SK-N-SH (cell line): ENCODE measurements around the gene LGI4. TPM values are rescaled to one million over a fixed set of nuclear protein-coding genes. Genes with fewer than 3 reads are reported as not detected.
A peak's percentile ranks its signal among the peaks of the same experiment; 100 is the strongest.

Source experiments
- CTCF ChIA-PET: fragments of 300-600, 350-600 bp; formaldehyde crosslinking; extraction: SDS; loops from one replicate; lab custom pipeline; 2021; lab: Yijun Ruan, JAX
- POLR2A ChIA-PET: fragments of 350-600 bp; sonication (Branson Sonifier 250); formaldehyde crosslinking; extraction: SDS; loops from one replicate; lab custom pipeline; 2020; ENCODE audit warnings: antibody characterized with exemption, inconsistent platforms; lab: Yijun Ruan, JAX
- DNase-seq: peaks from one replicate; pipeline ENCODE4 v3.0.0; 2012
- H2AFZ ChIP-seq: fragments of 200-600 bp; sonication (generic); 2 replicates; pipeline ENCODE4 v1.8.1; 2016; ENCODE audit warnings: antibody characterized with exemption, mild to moderate bottlenecking, low read depth
- H3F3A ChIP-seq: fragments of 200-600 bp; sonication (generic); replicated peaks from 2 replicates; pipeline ENCODE3; 2016; ENCODE audit warnings: antibody characterized with exemption, mild to moderate bottlenecking; ENCODE audit not compliant: insufficient read depth
- H3K27ac ChIP-seq, 2 experiments: fragments of 200-500 bp in 1 of 2; fragments of 200-600 bp in 1 of 2; sonication (Bioruptor generic) in 1 of 2; sonication (generic), shearing (Covaris generic) in 1 of 2; 2 replicates each; pipeline versions ENCODE4 v1.5.1 to v1.6.1; 2014 to 2016; ENCODE audit warnings: low read depth in 2 of 2, inconsistent platforms in 1 of 2, low read length in 1 of 2, mild to moderate bottlenecking in 1 of 2, mixed read lengths in 1 of 2
- H3K27me3 ChIP-seq: fragments of 200-600 bp; sonication (generic), shearing (Covaris generic); 2 replicates; pipeline ENCODE4 v1.6.1; 2016; ENCODE audit warnings: mixed run types; ENCODE audit not compliant: insufficient read depth
- H3K36me3 ChIP-seq, 2 experiments: fragments of 200-500 bp in 1 of 2; fragments of 200-600 bp in 1 of 2; sonication (Bioruptor generic) in 1 of 2; sonication (generic) in 1 of 2; replicated peaks in 1 of 2; 2 replicates each; pipeline versions ENCODE3 to v1.5.1; 2014 to 2016; ENCODE audit warnings: low read length in 1 of 2, mild to moderate bottlenecking in 1 of 2; ENCODE audit not compliant: insufficient read depth in 2 of 2, control insufficient read depth in 1 of 2
- H3K4me1 ChIP-seq, 2 experiments: fragments of 200-500 bp in 1 of 2; fragments of 200-600 bp in 1 of 2; sonication (Bioruptor generic) in 1 of 2; sonication (generic), shearing (Covaris generic) in 1 of 2; 2 replicates each; pipeline versions ENCODE4 v1.5.1 to v1.6.1; 2014 to 2016; ENCODE audit warnings: low read depth in 1 of 2, low read length in 1 of 2, mixed run types in 1 of 2; ENCODE audit not compliant: insufficient read depth in 2 of 2, control insufficient read depth in 1 of 2
- H3K4me2 ChIP-seq: fragments of 200-600 bp; sonication (generic), shearing (Covaris generic); 2 replicates; pipeline ENCODE4 v1.6.1; 2017; ENCODE audit warnings: mixed run types
- H3K4me3 ChIP-seq, 2 experiments: fragments of 200-500 bp in 1 of 2; fragments of 200-600 bp in 1 of 2; sonication (Bioruptor generic) in 1 of 2; sonication (generic), shearing (Covaris generic) in 1 of 2; 2 replicates each; pipeline versions ENCODE4 v1.5.1 to v1.8.1; 2014 to 2016; ENCODE audit warnings: low read depth in 2 of 2, inconsistent platforms in 1 of 2, low read length in 1 of 2, mild to moderate bottlenecking in 1 of 2, mixed read lengths in 1 of 2, moderate library complexity in 1 of 2
- H3K79me2 ChIP-seq: fragments of 200-600 bp; sonication (generic); 2 replicates; pipeline ENCODE4 v1.8.1; 2017; ENCODE audit warnings: mild to moderate bottlenecking; ENCODE audit not compliant: insufficient read depth
- H3K9ac ChIP-seq: fragments of 200-600 bp; sonication (generic); 2 replicates; pipeline ENCODE4 v1.6.1; 2017; ENCODE audit warnings: mixed run types
- H3K9me2 ChIP-seq: fragments of 200-600 bp; sonication (generic); 2 replicates; pipeline ENCODE4 v1.6.1; 2017; ENCODE audit warnings: mixed run types
- H3K9me3 ChIP-seq: fragments of 200-600 bp; sonication (generic); 2 replicates; pipeline ENCODE4 v1.6.1; 2017; ENCODE audit warnings: mixed run types, mild to moderate bottlenecking, moderate library complexity
- H4K20me1 ChIP-seq: fragments of 200-600 bp; sonication (generic); 2 replicates; pipeline ENCODE4 v1.6.1; 2017; ENCODE audit warnings: mild to moderate bottlenecking, mixed run types; ENCODE audit not compliant: insufficient read depth
- CHD2 ChIP-seq: fragments of 150-350 bp; IDR thresholded peaks from 2 replicates; pipeline ENCODE4 v1.6.1; 2018; ENCODE audit warnings: low read length; ENCODE audit not compliant: partially characterized antibody
- ELF1 ChIP-seq: IDR thresholded peaks from 2 replicates; pipeline ENCODE4 v1.4.0; 2012
- EZH2phosphoT487 ChIP-seq: fragments of 200-600 bp; sonication (generic); IDR thresholded peaks from 2 replicates; pipeline ENCODE4 v1.6.1; 2017; ENCODE audit warnings: low read depth, mixed run types, mild to moderate bottlenecking, antibody characterized with exemption, moderate library complexity, borderline replicate concordance
- GATA2 ChIP-seq: sonication (generic); formaldehyde crosslinking; IDR thresholded peaks from 2 replicates; pipeline ENCODE4 v1.5.0; 2020; ENCODE audit warnings: mild to moderate bottlenecking, missing genetic modification reagents
- NFIC ChIP-seq: IDR thresholded peaks from 2 replicates; pipeline ENCODE4 v1.4.0; 2012; ENCODE audit warnings: borderline replicate concordance
- PBX3 ChIP-seq: IDR thresholded peaks from 2 replicates; pipeline ENCODE4; 2012
- RAD21 ChIP-seq: IDR thresholded peaks from 2 replicates; pipeline ENCODE4 v1.6.1; 2012; ENCODE audit warnings: mild to moderate bottlenecking, low read length
- RXRA ChIP-seq: IDR thresholded peaks from 2 replicates; pipeline ENCODE4 v1.4.0; 2012; ENCODE audit warnings: low read depth, mild to moderate bottlenecking, borderline replicate concordance
- USF1 ChIP-seq: IDR thresholded peaks from 2 replicates; pipeline ENCODE4 v1.4.0; 2012; ENCODE audit warnings: low read depth, borderline replicate concordance
- USF2 ChIP-seq: fragments of 150-350 bp; IDR thresholded peaks from 2 replicates; pipeline ENCODE4 v1.6.1; 2017; ENCODE audit warnings: antibody characterized with exemption, low read length, low read depth, borderline replicate concordance
- YY1 ChIP-seq: IDR thresholded peaks from 2 replicates; pipeline ENCODE4 v1.4.0; 2012; ENCODE audit warnings: low read depth, mild to moderate bottlenecking
- WGBS: methylation state at CpG from one replicate; pipeline ENCODE4 v1.1.6; 2017; ENCODE audit warnings: low lambda C conversion rate; 5-methylcytosine and 5-hydroxymethylcytosine counted together
- polyA plus RNA-seq, 3 experiments: library from polyadenylated mRNA; depleted of rRNA; stranded (reverse); fragments of >200 nt; gene quantifications; 2 replicates each; pipeline ENCODE4 v1.2.3, GENCODE V29; 2012
- TF ChIP-seq, protein P1 (sequence below): fragments of 200-600 bp; sonication (generic); IDR thresholded peaks from 2 replicates; pipeline ENCODE4 v1.6.1; 2017; ENCODE audit warnings: antibody characterized with exemption, mild to moderate bottlenecking, moderate library complexity
- TF ChIP-seq, protein P2 (sequence below): fragments of 150-350 bp; IDR thresholded peaks from 2 replicates; pipeline ENCODE4 v1.6.1; 2016; ENCODE audit warnings: mild to moderate bottlenecking, low read depth, low read length

Gene LGI4
- polyA plus RNA-seq, 1 of the 3 experiments (the other 2 are of a cell fraction) = 0.05 TPM

GRCh38 chr19:35169221-35169995 lies 34.5 kb upstream of the LGI4 start (continued):
- TF ChIP-seq USF2 = no peak

- H3F3A ChIP-seq = peaks cover 4% of the 10 kb centered on the region
- no peaks in the 10 kb centered on the region for H3K27me3 ChIP-seq
- 45% methylated on average over 3 of the region's 3 CpGs for WGBS
- TF ChIP-seq, protein P1, sequence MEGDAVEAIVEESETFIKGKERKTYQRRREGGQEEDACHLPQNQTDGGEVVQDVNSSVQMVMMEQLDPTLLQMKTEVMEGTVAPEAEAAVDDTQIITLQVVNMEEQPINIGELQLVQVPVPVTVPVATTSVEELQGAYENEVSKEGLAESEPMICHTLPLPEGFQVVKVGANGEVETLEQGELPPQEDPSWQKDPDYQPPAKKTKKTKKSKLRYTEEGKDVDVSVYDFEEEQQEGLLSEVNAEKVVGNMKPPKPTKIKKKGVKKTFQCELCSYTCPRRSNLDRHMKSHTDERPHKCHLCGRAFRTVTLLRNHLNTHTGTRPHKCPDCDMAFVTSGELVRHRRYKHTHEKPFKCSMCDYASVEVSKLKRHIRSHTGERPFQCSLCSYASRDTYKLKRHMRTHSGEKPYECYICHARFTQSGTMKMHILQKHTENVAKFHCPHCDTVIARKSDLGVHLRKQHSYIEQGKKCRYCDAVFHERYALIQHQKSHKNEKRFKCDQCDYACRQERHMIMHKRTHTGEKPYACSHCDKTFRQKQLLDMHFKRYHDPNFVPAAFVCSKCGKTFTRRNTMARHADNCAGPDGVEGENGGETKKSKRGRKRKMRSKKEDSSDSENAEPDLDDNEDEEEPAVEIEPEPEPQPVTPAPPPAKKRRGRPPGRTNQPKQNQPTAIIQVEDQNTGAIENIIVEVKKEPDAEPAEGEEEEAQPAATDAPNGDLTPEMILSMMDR = peak; percentile 10; the same call in 1 of the 2 replicates
- TF ChIP-seq GATA2 (CRISPR knock-in tag) (0 out of 2 replicates have a peak, but pooled peaks have one; percentile 16), ELF1 (no peak), RXRA (no peak)
- ChIA-PET POLR2A (no interaction called here), CTCF (interaction anchor here (1.3 kb wide), 1 partner anchor 12 kb away, joined by 4 read pairs; no protein-coding TSS in a partner anchor)
- H3K4me2 ChIP-seq = no peak overlapping the region
- H3K9ac ChIP-seq = no peak overlapping the region
- no peaks in the 10 kb centered on the region for H3K9me3 ChIP-seq
- H3K4me3 ChIP-seq = no peak overlapping the region
- H3K79me2 ChIP-seq = no peaks in the 10 kb centered on the region
- H2AFZ ChIP-seq = no peak overlapping the region
- no peak for DNase-seq
- no peaks in the 10 kb centered on the region for H3K9me2 ChIP-seq
- peaks cover 8 to 45% of the 10 kb centered on the region in 2 experiments for H3K36me3 ChIP-seq
- no peak overlapping the region for H3K27ac ChIP-seq
- H4K20me1 ChIP-seq = no peaks in the 10 kb centered on the region
- H3K4me1 ChIP-seq = no peaks in the 10 kb centered on the region; a peak in 1 of 4 replicates
Measured at GRCh38 chr19:35168196-35168595, 33.3 kb upstream of the LGI4 start.

DNA sequence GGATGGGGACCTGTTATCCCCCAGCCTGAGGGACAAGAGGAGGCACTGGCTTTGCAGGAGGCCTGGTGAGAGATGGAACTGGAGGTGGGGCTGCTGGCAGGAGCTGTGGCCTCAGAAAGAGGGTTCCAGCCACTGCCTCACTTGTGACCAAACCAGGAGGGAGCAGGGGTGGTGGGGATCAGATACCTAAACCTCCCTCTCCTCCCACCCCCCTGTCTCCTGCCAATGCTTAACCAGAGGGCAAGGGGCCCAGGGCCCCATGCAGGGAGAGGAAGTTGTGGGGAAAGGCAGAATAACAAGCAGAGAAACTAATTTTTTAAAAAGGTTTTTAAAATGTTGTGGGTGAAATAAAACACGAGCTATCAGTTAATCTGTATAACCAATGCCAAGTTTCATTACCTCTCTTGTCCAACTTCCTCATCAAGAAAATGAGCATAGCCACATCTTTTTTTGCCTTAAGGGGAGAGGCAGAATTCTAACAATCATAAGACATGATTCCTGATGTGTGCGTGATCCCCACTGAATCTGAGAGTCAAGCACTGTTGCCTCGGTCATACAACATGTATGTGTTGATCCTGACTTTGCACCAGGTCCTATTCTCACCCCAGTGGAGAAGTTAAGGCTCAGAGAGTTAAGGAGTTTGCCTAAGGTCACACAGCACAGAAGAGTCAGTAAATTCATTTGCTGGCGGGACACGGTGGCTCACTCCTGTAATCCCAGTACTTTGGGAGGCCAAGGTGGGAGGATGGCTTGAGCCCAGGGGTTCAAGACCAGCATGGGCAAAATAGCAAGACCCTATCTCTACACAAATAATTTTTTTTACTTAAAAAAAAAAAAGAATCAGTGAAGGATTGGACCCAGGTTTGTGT lies 32.6 kb upstream of the LGI4 start:
- H3K4me1 ChIP-seq = no peaks in the 10 kb centered on the region; a peak in 1 of 4 replicates
- 75% methylated on average over 5 of the region's 5 CpGs for WGBS
- POLR2A ChIA-PET = no interaction called here
- no peaks in the 10 kb centered on the region for H3K79me2 ChIP-seq
- no peak overlapping the region for H3K27ac ChIP-seq
- H3K9me3 ChIP-seq = no peaks in the 10 kb centered on the region
- CTCF ChIA-PET = interaction anchor here (1.3 to 1.6 kb wide), 4 partner anchors 10 to 25 kb away, joined by 3 to 4 read pairs (median 4); no protein-coding TSS in a partner anchor
- H2AFZ ChIP-seq = no peak overlapping the region
- peaks cover 8 to 52% of the 10 kb centered on the region in 2 experiments for H3K36me3 ChIP-seq
- H3F3A ChIP-seq = peaks cover 4% of the 10 kb centered on the region
- no peak overlapping the region for H3K4me3 ChIP-seq
- no peaks in the 10 kb centered on the region for H4K20me1 ChIP-seq
- no peak overlapping the region for H3K9ac ChIP-seq
- H3K4me2 ChIP-seq = no peak overlapping the region
- H3K9me2 ChIP-seq = no peaks in the 10 kb centered on the region
- DNase-seq = no peak
- H3K27me3 ChIP-seq = no peaks in the 10 kb centered on the region
- TF ChIP-seq EZH2phosphoT487 (no peak), USF2 (no peak), NFIC (no peak), USF1 (no peak), CHD2 (no peak), YY1 (no peak), RXRA (no peak), PBX3 (no peak), RAD21 (no peak)
- TF ChIP-seq, protein P2, sequence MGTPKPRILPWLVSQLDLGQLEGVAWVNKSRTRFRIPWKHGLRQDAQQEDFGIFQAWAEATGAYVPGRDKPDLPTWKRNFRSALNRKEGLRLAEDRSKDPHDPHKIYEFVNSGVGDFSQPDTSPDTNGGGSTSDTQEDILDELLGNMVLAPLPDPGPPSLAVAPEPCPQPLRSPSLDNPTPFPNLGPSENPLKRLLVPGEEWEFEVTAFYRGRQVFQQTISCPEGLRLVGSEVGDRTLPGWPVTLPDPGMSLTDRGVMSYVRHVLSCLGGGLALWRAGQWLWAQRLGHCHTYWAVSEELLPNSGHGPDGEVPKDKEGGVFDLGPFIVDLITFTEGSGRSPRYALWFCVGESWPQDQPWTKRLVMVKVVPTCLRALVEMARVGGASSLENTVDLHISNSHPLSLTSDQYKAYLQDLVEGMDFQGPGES = no peak
